ENCODE data around the gene KBTBD8. TPM values are rescaled to one million over a fixed set of nuclear protein-coding genes. Genes with fewer than 3 reads are reported as not detected.

Gene KBTBD8
- total and polyA plus RNA-seq, 8 donors = 1.1 to 3.6 (median 1.7) TPM

- Histone ChIP-seq H3K27me3 (no peaks in the 10 kb centered on the region), H3K9me3 (no peaks in the 10 kb centered on the region), H3K4me3 (no peak overlapping the region), H3K4me1 (peaks cover 0 to 20% of the 10 kb centered on the region in 2 donors), H3K36me3 (peaks cover 0 to 14% of the 10 kb centered on the region in 2 donors), H3K27ac (no peak overlapping the region)
- intact Hi-C loops (cut with DNase I) = no loop called here
- TF ChIP-seq, protein P1, sequence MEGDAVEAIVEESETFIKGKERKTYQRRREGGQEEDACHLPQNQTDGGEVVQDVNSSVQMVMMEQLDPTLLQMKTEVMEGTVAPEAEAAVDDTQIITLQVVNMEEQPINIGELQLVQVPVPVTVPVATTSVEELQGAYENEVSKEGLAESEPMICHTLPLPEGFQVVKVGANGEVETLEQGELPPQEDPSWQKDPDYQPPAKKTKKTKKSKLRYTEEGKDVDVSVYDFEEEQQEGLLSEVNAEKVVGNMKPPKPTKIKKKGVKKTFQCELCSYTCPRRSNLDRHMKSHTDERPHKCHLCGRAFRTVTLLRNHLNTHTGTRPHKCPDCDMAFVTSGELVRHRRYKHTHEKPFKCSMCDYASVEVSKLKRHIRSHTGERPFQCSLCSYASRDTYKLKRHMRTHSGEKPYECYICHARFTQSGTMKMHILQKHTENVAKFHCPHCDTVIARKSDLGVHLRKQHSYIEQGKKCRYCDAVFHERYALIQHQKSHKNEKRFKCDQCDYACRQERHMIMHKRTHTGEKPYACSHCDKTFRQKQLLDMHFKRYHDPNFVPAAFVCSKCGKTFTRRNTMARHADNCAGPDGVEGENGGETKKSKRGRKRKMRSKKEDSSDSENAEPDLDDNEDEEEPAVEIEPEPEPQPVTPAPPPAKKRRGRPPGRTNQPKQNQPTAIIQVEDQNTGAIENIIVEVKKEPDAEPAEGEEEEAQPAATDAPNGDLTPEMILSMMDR (IDR thresholded peaks at IDR 0.05) = no peak
- DNase-seq = no peak
- no peak for ATAC-seq
Observed at GRCh38 chr3:67001086-67001861, 3.2 kb downstream of the KBTBD8 start.

- DNase-seq (no peak), ATAC-seq (no peak)
- TF ChIP-seq, protein P1 (IDR thresholded peaks at IDR 0.05) = no peak
Observed at GRCh38 chr3:67005974-67006373, 7.9 kb downstream of the KBTBD8 start.

DNA sequence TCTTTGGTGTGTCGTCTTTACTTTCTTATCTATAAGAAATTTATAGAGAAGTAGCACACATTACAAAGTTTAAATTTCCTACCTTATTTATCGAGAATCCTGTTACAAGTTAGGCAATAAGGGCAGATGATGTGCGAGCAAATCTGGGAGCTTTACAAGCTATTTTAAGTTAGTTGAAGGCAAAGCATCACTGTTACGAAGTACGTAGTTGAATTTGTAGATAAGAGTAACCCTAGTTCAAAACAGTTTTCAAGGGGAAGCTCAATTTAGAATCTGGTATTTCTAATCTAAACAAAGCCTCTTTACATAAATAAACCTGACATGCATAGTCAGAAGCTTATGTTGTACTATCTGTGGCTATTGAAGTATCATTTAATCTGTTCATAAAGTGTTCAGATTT is 8.4 kb downstream of the KBTBD8 start:
- Histone ChIP-seq H3K36me3 (peaks cover 0 to 26% of the 10 kb centered on the region in 2 donors), H3K4me1 (no peaks in the 10 kb centered on the region), H3K27me3 (no peaks in the 10 kb centered on the region), H3K9me3 (no peaks in the 10 kb centered on the region), H3K27ac (no peak overlapping the region), H3K4me3 (no peak overlapping the region)
- intact Hi-C loops (cut with DNase I) = no loop called here
- no peak for ATAC-seq
- TF ChIP-seq, protein P1 (IDR thresholded peaks at IDR 0.05) = no peak
- no peak for DNase-seq

More at GRCh38 chr3:67005974-67006373, 7.9 kb downstream of the KBTBD8 start:
- H3K4me1 ChIP-seq = no peaks in the 10 kb centered on the region
- intact Hi-C loops (cut with DNase I) = no loop called here
- no peak overlapping the region for H3K27ac ChIP-seq
- no peak overlapping the region for H3K4me3 ChIP-seq
- no peaks in the 10 kb centered on the region for H3K27me3 ChIP-seq
- H3K36me3 ChIP-seq = peaks cover 0 to 26% of the 10 kb centered on the region in 2 donors
- no peaks in the 10 kb centered on the region for H3K9me3 ChIP-seq

DNA sequence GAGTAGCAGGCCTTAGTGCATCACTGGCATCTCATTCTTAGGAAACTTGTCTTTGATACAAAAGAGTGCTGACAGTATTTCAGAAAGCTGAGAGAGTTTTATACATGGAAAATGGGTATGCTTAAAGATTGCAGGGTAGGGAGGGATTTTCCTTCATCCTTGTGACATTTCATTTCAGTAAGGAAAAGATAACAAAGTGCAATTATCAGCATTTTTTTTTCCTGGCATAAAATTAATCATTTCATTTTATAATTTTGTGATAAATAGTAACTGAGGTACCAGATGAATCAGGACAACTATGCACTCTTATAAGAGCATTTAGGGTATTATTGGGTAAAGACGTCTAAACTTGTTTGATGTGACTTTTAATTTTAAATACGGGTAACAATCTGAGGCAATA is 10.3 kb downstream of the KBTBD8 start:
- no peak overlapping the region for H3K27ac ChIP-seq
- no peak for ATAC-seq
- TF ChIP-seq, protein P1 (IDR thresholded peaks at IDR 0.05) = no peak

DNA sequence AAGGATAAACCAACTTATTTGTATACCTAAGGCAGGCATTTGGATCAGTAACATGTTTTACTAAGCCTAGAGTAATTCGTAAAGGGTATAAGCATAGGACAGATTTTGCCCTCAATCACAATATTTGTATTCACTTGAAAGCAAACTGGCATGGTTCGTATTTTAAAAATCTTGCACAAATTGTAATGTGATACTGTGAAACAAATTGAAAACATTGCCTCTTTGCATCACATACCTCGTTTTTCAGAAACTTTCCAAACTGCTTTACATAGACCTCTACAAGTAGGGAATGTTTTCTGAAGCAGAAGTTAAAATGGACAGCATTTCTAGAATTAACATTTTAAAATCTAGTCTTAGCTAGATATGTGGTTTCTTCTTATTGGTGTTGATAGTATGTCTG is 11.6 kb downstream of the KBTBD8 start:
- no peak for ATAC-seq
- no peaks in the 10 kb centered on the region for H3K4me1 ChIP-seq
- intact Hi-C loops (cut with DNase I) = no loop called here
- H3K27me3 ChIP-seq = no peaks in the 10 kb centered on the region
- H3K4me3 ChIP-seq = no peak overlapping the region
- no peaks in the 10 kb centered on the region for H3K9me3 ChIP-seq
- DNase-seq = no peak
- TF ChIP-seq, protein P1 (IDR thresholded peaks at IDR 0.05) = no peak
- H3K36me3 ChIP-seq = peaks cover 0 to 12% of the 10 kb centered on the region in 2 donors
- no peak overlapping the region for H3K27ac ChIP-seq

More for the DNA sequence above, 10.3 kb downstream of the KBTBD8 start:
- DNase-seq = no peak
- H3K36me3 ChIP-seq = peaks cover 0 to 18% of the 10 kb centered on the region in 2 donors
- no peaks in the 10 kb centered on the region for H3K9me3 ChIP-seq
- H3K4me1 ChIP-seq = no peaks in the 10 kb centered on the region
- intact Hi-C loops (cut with DNase I) = no loop called here
- H3K4me3 ChIP-seq = no peak overlapping the region
- no peaks in the 10 kb centered on the region for H3K27me3 ChIP-seq

Data from left lung (tissue), 10 donors.